Activated CD8-positive, alpha-beta memory T cell treated with anti-CD3 and anti-CD28 coated beads for 36 hours (primary cell): Measurements from ENCODE around the gene PADI1. TPM values are rescaled to one million over a fixed set of nuclear protein-coding genes. Genes with fewer than 3 reads are reported as not detected.
"Not testable (repeated sequence)": the region's sequence is repeated elsewhere in the genome, so short reads cannot be mapped to it uniquely, and the experiment has no call there.

Source experiments
- CTCF ChIA-PET: fragments of 350-600 bp; sonication (Branson Sonifier 250); formaldehyde crosslinking; loops from one replicate; lab custom pipeline; 2021; ENCODE audit warnings: antibody characterized with exemption; lab: Charles Lee
- POLR2A ChIA-PET: fragments of 350-600 bp; sonication (Branson Sonifier 250); formaldehyde crosslinking; loops from one replicate; lab custom pipeline; 2021; ENCODE audit warnings: antibody characterized with exemption; lab: Charles Lee
- total RNA-seq, 2 experiments: library from RNA; stranded (reverse); gene quantifications; one replicate each; pipeline ENCODE4 v1.2.3, GENCODE V29; 2021

The PADI1 gene
- total RNA-seq, 2 experiments from 2014 or later, result not detected

GRCh38 chr1:17232759-17233661 lies 28.1 kb downstream of the PADI1 start:
- ChIA-PET CTCF (interaction anchor here (3.4 kb wide), 1 partner anchor 108 kb away, joined by 22 read pairs; no protein-coding TSS in a partner anchor), POLR2A (no interaction called here)

- POLR2A ChIA-PET, result no interaction called here
- CTCF ChIA-PET, result interaction anchor here (2.0 to 3.4 kb wide), 2 partner anchors 106 to 109 kb away, joined by 9 to 22 read pairs; no protein-coding TSS in a partner anchor
These were observed 28.9 kb downstream of the PADI1 start for GRCh38 chr1:17233675-17234320.

DNA sequence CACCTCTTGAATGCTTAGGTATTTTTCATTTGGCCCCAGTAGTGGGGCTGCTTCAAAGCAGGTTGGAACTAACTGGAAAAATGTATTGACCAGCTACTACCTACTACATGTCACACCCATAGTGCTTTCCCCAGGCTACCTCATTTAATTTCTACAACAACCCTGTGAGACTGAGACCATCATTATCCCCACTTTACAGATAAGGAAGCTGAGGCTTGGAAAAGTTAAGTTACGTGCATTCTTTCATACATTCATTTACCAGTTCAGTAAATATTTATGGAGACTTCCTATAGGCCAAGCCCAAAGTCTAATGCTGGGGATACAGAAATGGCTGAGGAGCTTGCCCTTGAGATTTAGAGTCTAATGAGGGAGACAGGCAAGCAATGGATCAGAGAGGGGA lies 29.5 kb downstream of the PADI1 start:
- POLR2A ChIA-PET, result no interaction called here
- CTCF ChIA-PET, result interaction anchor here (1.3 to 3.4 kb wide), 3 partner anchors 98 to 109 kb away, joined by 4 to 22 read pairs (median 9); no protein-coding TSS in a partner anchor

DNA sequence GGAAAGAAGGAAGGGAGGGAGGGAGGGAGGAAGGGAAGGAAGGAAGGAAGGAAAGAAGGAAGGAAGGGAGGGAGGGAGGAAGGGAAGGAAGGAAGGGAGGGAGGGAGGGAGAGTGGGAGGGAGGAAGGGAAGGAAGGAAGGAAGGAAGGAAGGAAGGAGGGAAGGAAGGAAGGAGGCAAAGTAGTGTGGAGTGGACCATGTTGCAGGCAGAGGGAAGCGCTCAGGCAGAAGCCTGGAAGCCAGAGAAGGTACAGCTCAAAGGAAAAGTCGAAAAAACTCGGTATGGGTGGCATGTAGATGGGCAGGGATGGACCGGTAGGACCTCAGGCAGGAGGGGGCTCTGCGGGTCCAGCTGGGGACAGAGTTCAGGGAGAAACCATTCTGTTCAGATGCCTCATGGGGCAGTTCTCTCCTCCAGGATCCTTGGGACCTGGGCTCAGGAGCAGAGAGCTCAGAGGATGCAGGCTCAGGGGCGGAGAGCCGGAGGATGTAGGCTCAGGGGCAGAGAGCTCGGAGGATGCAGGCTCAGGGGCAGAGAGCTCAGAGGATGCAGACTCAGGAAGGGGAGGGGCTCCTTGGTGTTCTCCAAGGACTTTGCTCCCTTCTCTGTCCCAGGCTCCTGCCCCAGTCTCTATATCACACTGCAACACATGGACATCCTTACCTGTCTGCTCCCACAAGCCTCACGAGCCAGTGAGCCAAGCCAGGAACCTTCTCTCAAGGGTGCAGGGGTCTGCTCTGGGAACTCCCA lies 30.4 kb downstream of the PADI1 start:
- CTCF ChIA-PET, result interaction anchor here (1.3 to 3.4 kb wide), 5 partner anchors 99 to 114 kb away, joined by 4 to 34 read pairs (median 9); no protein-coding TSS in a partner anchor
- POLR2A ChIA-PET, result no interaction called here

GRCh38 chr1:17236779-17237560 lies 32.0 kb downstream of the PADI1 start:
- CTCF ChIA-PET, result interaction anchor here (0.6 to 3.1 kb wide), 9 partner anchors 9 to 125 kb away, joined by 3 to 34 read pairs (median 3); no protein-coding TSS in a partner anchor
- POLR2A ChIA-PET, result no interaction called here

- ChIA-PET POLR2A (no interaction called here), CTCF (interaction anchor here (1.0 to 3.1 kb wide), 8 partner anchors 10 to 116 kb away, joined by 3 to 34 read pairs (median 3); no protein-coding TSS in a partner anchor)
These were observed 32.6 kb downstream of the PADI1 start for GRCh38 chr1:17237561-17237903.

DNA sequence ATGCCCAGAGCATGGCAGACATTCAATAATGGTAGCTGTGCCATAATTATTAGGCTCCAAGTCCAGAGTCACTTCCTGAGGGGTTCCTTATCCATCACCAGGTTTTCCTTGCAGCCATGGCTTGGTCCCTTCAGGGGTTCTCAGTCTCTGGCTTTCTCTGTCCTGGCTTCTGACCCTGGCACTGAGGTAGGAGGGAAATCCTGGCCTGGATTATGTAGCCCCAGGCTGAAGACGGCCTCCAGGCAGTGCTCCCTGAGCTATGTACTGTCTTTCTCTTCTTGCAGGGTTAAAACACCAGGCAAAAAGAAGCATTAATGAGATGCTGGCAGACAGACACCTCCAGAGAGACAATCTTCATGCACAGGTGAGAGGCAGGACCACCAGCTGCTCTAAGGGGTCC lies 34.5 kb downstream of the PADI1 start:
- ChIA-PET POLR2A (no interaction called here), CTCF (interaction anchor here (0.6 to 1.8 kb wide), 3 partner anchors 9 to 753 kb away, joined by 3 to 7 read pairs (median 3); partner anchors contain the start of gene PADI3)

- CTCF ChIA-PET, POLR2A ChIA-PET: not testable (repeated sequence)
These were observed 36.3 kb downstream of the PADI1 start for GRCh38 chr1:17241011-17241779.

DNA sequence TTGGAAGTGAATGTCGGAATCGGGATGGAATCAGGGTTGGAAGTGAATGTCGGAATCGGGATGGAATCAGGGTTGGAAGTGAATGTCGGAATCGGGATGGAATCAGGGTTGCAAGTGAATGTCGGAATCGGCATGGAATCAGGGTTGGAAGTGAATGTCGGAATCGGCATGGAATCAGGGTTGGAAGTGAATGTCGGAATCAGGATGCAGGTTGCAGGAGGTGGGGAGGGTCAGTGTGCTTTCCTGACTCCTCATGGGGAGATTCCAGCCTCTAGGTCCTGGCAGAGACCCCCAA lies 36.8 kb downstream of the PADI1 start:
- CTCF ChIA-PET, POLR2A ChIA-PET: not testable (repeated sequence)

DNA sequence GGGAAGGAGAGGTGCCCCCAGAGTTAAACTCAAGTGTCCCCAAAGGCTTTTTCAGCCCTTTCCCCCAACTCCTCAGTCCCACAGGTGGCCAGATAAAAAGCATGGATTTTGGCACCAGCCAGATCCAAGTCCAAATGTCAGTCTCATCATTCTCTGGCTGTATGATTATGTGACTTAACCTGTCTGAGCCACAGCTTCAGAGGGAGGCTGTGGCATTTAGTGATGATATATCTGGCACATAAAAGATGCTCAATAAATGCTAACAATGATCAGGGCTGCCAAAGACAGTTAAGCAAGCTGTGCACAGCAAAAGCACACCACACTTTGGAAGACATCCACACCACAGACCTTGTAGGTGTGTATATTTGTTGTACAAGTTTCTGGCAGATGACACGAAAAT lies 38.3 kb downstream of the PADI1 start:
- ChIA-PET POLR2A (no interaction called here), CTCF (no interaction called here)

DNA sequence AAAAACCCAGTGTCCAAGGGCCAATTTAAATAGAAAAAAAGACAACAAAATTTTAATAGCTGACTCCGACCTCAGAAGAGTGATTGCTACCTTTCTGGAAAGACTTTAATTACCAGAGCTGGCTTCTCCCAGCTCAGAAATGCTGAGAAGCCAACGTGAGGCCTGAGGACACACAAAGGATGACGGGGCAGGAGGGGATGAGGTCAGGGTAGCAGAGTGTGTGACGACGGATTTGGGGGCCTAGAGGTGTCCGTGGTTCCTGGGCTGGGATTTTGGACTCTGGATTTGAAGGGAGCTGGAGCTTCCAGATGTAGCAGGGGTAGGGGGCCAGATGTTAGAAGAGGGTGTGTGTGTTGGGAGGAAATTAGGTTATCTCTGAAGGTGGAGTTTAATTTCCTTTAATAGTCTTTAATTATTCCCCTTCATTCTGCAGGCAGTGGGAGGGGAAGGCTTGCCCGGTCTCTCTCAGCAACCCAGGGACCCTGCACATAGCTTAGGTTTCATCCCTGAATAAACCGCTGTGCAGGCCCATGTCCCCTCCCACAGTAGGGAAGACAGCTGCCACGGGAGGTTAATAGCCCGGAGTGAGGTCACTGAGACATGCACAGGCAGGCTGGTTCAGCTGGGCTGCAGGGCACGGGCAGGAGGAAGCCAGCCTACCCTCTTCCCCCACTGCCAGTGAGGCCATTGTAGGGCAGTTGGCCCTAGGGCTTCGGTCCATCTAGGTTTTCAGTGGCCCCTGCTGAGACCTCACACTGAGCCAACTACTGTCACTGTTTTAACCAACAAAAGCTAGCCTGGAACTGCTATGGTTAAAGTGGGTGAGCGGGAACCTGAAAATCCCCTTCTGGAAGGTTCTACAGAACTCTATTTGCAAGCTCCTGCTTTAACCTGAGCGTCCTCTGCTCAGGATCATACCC lies 40.2 kb downstream of the PADI1 start:
- POLR2A ChIA-PET, result no interaction called here
- CTCF ChIA-PET, result no interaction called here

DNA sequence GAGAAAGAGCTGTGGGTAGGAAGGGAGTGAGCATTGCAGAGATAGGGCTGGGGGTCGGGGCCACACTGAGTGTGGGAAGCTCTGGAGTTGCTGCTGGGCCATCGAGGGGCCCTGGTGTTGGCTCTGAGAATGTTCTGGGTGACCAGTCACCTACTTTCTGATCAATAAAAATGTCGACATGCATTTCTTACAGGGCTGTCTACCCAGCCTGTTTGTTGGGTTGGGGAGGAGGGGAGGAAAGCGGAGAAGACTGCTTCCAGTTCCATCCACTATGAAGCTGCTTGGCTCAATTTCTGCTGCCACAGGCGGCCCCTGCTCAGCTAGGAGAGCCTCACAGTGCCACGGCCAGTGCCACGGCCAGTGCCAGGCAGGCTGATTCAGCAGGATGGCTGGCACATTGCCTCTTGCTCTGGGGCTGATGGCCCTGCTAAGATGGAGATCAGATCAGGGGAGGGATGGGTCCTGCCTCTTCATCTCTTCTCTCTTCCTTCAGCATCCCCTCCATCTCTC lies 40.9 kb downstream of the PADI1 start:
- ChIA-PET POLR2A (no interaction called here), CTCF (no interaction called here)

DNA sequence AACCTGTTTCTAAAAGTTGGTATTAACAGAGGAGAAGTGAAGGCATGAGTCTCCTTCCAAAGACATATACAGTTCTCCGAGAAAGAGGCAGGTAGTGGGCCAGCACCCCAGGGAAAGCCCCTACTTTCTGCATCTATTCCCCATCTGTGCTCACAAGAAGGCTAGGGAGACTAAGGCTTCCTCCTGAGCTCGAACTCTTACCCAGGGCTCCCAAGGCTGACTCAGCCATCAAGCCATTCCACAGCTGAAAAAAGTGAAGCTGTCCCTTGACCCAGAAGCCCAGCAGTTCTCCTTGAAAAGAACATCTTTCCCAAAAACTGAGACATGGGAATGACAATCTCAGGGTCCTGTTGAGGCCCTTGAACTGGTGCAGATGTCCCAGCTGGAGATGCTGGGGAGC lies 42.0 kb downstream of the PADI1 start:
- POLR2A ChIA-PET, result no interaction called here
- CTCF ChIA-PET, result interaction anchor here (1.3 kb wide), 1 partner anchor 9 kb away, joined by 3 read pairs; no protein-coding TSS in a partner anchor

- CTCF ChIA-PET, result interaction anchor here (1.0 kb wide), 1 partner anchor 9 kb away, joined by 3 read pairs; no protein-coding TSS in a partner anchor
- POLR2A ChIA-PET, result no interaction called here
These were observed 43.9 kb downstream of the PADI1 start, which contains the start of gene PADI3 for GRCh38 chr1:17248781-17249180. TSS of gene PADI3 (plus strand) at chr1:17249098. CDS start at chr1:17249138, 40 bp downstream.

GRCh38 chr1:17250601-17251000 lies 45.7 kb downstream of the PADI1 start:
- CTCF ChIA-PET, result no interaction called here
- POLR2A ChIA-PET, result no interaction called here

DNA sequence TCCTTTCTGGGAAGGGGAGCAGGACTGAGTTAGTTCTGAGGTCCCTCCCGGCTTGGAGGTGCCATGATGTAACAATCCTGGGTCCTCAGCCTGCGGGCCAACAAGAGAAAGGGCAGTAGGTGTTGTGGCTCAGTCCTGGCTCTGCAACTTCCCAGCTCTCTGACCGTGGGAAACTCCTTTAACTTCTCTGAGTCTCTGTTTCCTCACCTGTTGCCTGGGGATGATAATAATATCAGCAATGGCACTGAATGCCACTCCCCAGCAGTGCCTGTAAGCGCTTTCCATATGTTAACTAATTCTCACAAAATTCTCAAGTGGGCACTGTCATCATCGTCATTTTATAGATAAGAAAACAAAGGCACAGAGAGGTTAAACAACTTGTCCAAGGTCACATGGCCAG lies 46.3 kb downstream of the PADI1 start:
- ChIA-PET CTCF (no interaction called here), POLR2A (no interaction called here)
